Measurements from ENCODE around the gene DLD. TPM values are rescaled to one million over a fixed set of nuclear protein-coding genes. Genes with fewer than 3 reads are reported as not detected.

Gene DLD
- polyA plus RNA-seq, 1 donor (not counting 4 experiments of a cell fraction or from before 2014, with no cell fraction given): 153 TPM

- H3K9me3 ChIP-seq (ENCODE audit: control insufficient read depth, low read depth, low read length): no peaks in the 10 kb centered on the region
- peaks cover 21 to 36% of the 10 kb centered on the region in 2 experiments for H3K36me3 ChIP-seq (ENCODE audit: control insufficient read depth in 2 of 2, extremely low read depth in 1 of 2, insufficient read depth in 2 of 2, low read length in 2 of 2)
- H3K4me2 ChIP-seq (ENCODE audit: control insufficient read depth, extremely low read depth, insufficient read depth, low read depth, low read length): no peak overlapping the region
- H3K4me1 ChIP-seq (ENCODE audit: control insufficient read depth, extremely low read depth, insufficient read depth, low read length): peaks cover 2% of the 10 kb centered on the region
- H2AFZ ChIP-seq (ENCODE audit: control insufficient read depth, low read length): no peak overlapping the region
- FAIRE-seq: no peak
- no peaks in the 10 kb centered on the region for H3K27me3 ChIP-seq (ENCODE audit: control insufficient read depth, extremely low read depth, insufficient read depth, low read length)
- no peaks in the 10 kb centered on the region for H3K9me1 ChIP-seq (ENCODE audit: control insufficient read depth, extremely low read depth, insufficient read depth, low read length)
- TF ChIP-seq EZH2 (IDR thresholded peaks at IDR 0.05; ENCODE audit: low read length): no peak
- TF ChIP-seq, protein P1, sequence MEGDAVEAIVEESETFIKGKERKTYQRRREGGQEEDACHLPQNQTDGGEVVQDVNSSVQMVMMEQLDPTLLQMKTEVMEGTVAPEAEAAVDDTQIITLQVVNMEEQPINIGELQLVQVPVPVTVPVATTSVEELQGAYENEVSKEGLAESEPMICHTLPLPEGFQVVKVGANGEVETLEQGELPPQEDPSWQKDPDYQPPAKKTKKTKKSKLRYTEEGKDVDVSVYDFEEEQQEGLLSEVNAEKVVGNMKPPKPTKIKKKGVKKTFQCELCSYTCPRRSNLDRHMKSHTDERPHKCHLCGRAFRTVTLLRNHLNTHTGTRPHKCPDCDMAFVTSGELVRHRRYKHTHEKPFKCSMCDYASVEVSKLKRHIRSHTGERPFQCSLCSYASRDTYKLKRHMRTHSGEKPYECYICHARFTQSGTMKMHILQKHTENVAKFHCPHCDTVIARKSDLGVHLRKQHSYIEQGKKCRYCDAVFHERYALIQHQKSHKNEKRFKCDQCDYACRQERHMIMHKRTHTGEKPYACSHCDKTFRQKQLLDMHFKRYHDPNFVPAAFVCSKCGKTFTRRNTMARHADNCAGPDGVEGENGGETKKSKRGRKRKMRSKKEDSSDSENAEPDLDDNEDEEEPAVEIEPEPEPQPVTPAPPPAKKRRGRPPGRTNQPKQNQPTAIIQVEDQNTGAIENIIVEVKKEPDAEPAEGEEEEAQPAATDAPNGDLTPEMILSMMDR (optimal IDR thresholded peaks at IDR 0.05 in 1 of 3, IDR thresholded peaks at IDR 0.05 in 1 of 3, conservative IDR thresholded peaks at IDR 0.05 in 1 of 3; ENCODE audit: extremely low read depth in 1 of 3, insufficient read depth in 2 of 3, low read length in 3 of 3): no peak
- H3K4me3 ChIP-seq (ENCODE audit: control insufficient read depth in 2 of 3, extremely low read depth in 1 of 3, insufficient read depth in 2 of 3, low read depth in 1 of 3, low read length in 3 of 3): no peak overlapping the region
- no peak overlapping the region for H3K27ac ChIP-seq (ENCODE audit: control insufficient read depth, insufficient read depth, low read length)
- no peak for DNase-seq (ENCODE audit: low read depth, low spot score)
- dilution Hi-C loops (cut with MboI; ENCODE audit: extremely low pct_ligation_motif_present, low sequenced_read_pairs): no loop called here
- H3K79me2 ChIP-seq (ENCODE audit: control insufficient read depth, insufficient read depth, low read length): no peaks in the 10 kb centered on the region
- no peaks in the 10 kb centered on the region for H4K20me1 ChIP-seq (ENCODE audit: control insufficient read depth, extremely low read depth, insufficient read depth, low read length)
- H3K9ac ChIP-seq (ENCODE audit: control insufficient read depth, extremely low read depth, insufficient read depth, low read length): no peak overlapping the region
These were observed 31.9 kb downstream of the DLD start for GRCh38 chr7:107922886-107923285.

GRCh38 chr7:107924841-107925504, 34.0 kb downstream of the DLD start:
- H4K20me1 ChIP-seq (ENCODE audit: control insufficient read depth, extremely low read depth, insufficient read depth, low read length): no peaks in the 10 kb centered on the region
- H3K4me3 ChIP-seq (ENCODE audit: control insufficient read depth in 2 of 3, extremely low read depth in 1 of 3, insufficient read depth in 2 of 3, low read depth in 1 of 3, low read length in 3 of 3): no peak overlapping the region
- H2AFZ ChIP-seq (ENCODE audit: control insufficient read depth, low read length): no peak overlapping the region
- H3K4me2 ChIP-seq (ENCODE audit: control insufficient read depth, extremely low read depth, insufficient read depth, low read depth, low read length): no peak overlapping the region
- no peaks in the 10 kb centered on the region for H3K79me2 ChIP-seq (ENCODE audit: control insufficient read depth, insufficient read depth, low read length)
- H3K9me1 ChIP-seq (ENCODE audit: control insufficient read depth, extremely low read depth, insufficient read depth, low read length): no peaks in the 10 kb centered on the region
- H3K9me3 ChIP-seq (ENCODE audit: control insufficient read depth, low read depth, low read length): no peaks in the 10 kb centered on the region
- H3K9ac ChIP-seq (ENCODE audit: control insufficient read depth, extremely low read depth, insufficient read depth, low read length): no peak overlapping the region
- FAIRE-seq: no peak
- no peak overlapping the region for H3K27ac ChIP-seq (ENCODE audit: control insufficient read depth, insufficient read depth, low read length)
- H3K4me1 ChIP-seq (ENCODE audit: control insufficient read depth, extremely low read depth, insufficient read depth, low read length): peaks cover 2% of the 10 kb centered on the region
- TF ChIP-seq, protein P1 (optimal IDR thresholded peaks at IDR 0.05 in 1 of 3, IDR thresholded peaks at IDR 0.05 in 1 of 3, conservative IDR thresholded peaks at IDR 0.05 in 1 of 3; ENCODE audit: extremely low read depth in 1 of 3, insufficient read depth in 2 of 3, low read length in 3 of 3): no peak
- TF ChIP-seq EZH2 (IDR thresholded peaks at IDR 0.05; ENCODE audit: low read length): no peak
- DNase-seq (ENCODE audit: low read depth, low spot score): no peak
- H3K27me3 ChIP-seq (ENCODE audit: control insufficient read depth, extremely low read depth, insufficient read depth, low read length): no peaks in the 10 kb centered on the region
- dilution Hi-C loops (cut with MboI; ENCODE audit: extremely low pct_ligation_motif_present, low sequenced_read_pairs): no loop called here
- H3K36me3 ChIP-seq (ENCODE audit: control insufficient read depth in 2 of 2, extremely low read depth in 1 of 2, insufficient read depth in 2 of 2, low read length in 2 of 2): peaks cover 22 to 30% of the 10 kb centered on the region in 2 experiments
